ENCODE measurements around the gene P4HA2. TPM values are rescaled to one million over a fixed set of nuclear protein-coding genes. Genes with fewer than 3 reads are reported as not detected.

Gene P4HA2
- total and polyA plus RNA-seq, 2 of the 13 experiments (the other 11 are each of a cell fraction or from before 2014, with no cell fraction given) = 37.7 to 126 TPM

- Histone ChIP-seq H3K9ac (ENCODE audit: insufficient read depth, low read depth, low read length) (no peak overlapping the region), H3K9me3 (ENCODE audit: low read length) (no peaks in the 10 kb centered on the region), H2AFZ (ENCODE audit: low read length) (no peak overlapping the region), H3K4me1 (ENCODE audit: insufficient read depth, low read length) (peaks cover 20% of the 10 kb centered on the region), H3K36me3 (replicated peaks in 1 of 2; ENCODE audit: control insufficient read depth in 1 of 2, insufficient read depth in 2 of 2, low read length in 2 of 2) (no peaks in the 10 kb centered on the region), H3K27ac (ENCODE audit: extremely low read length, insufficient read depth, low read length) (no peak overlapping the region), H3K79me2 (ENCODE audit: insufficient read depth, low read length) (no peaks in the 10 kb centered on the region), H3K4me3 (replicated peaks in 1 of 3; ENCODE audit: insufficient read depth in 1 of 3, low read depth in 2 of 3, low read length in 3 of 3) (peak overlapping the region in 1 of 3 experiments; percentile 36; a peak in 2 of 6 replicates), H3K4me2 (ENCODE audit: low read depth, low read length) (peak overlapping the region; percentile 76), H4K20me1 (ENCODE audit: insufficient read depth, low read length) (no peaks in the 10 kb centered on the region), H3K27me3 (ENCODE audit: control insufficient read depth in 1 of 2, insufficient read depth in 2 of 2, low read length in 2 of 2) (no peaks in the 10 kb centered on the region; a peak in 1 of 5 replicates)
- ATAC-seq (peak; percentile 73), FAIRE-seq (no peak), DNase-seq (ENCODE audit: low spot score) (peak; percentile 67)
- WGBS (ENCODE audit: low lambda C conversion rate) = 3% methylated on average over 3 of the region's 4 CpGs
- POLR2A ChIA-PET = no interaction called here
- in situ Hi-C loops (cut with HindIII; ENCODE audit: extremely low pct_ligation_motif_present, low pct_unique_long_range_greater_than_20kb) = no loop called here
- CTCF ChIA-PET (ENCODE audit: low intra/inter-chr PET ratio, low total read pairs) = no interaction called here
- intact Hi-C loops (cut with micrococcal nuclease; ENCODE audit: unreplicated experiment) = no loop called here
- no TSS peak for BruUV-seq (replicated peaks)
- TF ChIP-seq SOX13 (IDR thresholded peaks at IDR 0.05) (no peak), SOX13 (CRISPR knock-in tag; conservative IDR thresholded peaks at IDR 0.05 in 1 of 2, IDR thresholded peaks at IDR 0.05 in 1 of 2) (no peak), ZBTB3 (CRISPR knock-in tag; IDR thresholded peaks at IDR 0.05; ENCODE audit: borderline replicate concordance, low read depth) (no peak), RFX5 (IDR thresholded peaks at IDR 0.05; ENCODE audit: low read depth, low read length) (no peak), ZNF782 (CRISPR knock-in tag; IDR thresholded peaks at IDR 0.05; ENCODE audit: borderline replicate concordance) (no peak), AGO2 (optimal IDR thresholded peaks at IDR 0.05; ENCODE audit: low read depth, low read length) (no peak), ZNF790 (CRISPR knock-in tag; IDR thresholded peaks at IDR 0.05; ENCODE audit: borderline replicate concordance) (no peak), KDM6A (CRISPR knock-in tag; IDR thresholded peaks at IDR 0.05; ENCODE audit: low read depth) (no peak), ZFP41 (CRISPR knock-in tag; IDR thresholded peaks at IDR 0.05; ENCODE audit: borderline replicate concordance) (no peak), SMAD9 (CRISPR knock-in tag; IDR thresholded peaks at IDR 0.05) (no peak), ZNF710 (CRISPR knock-in tag; IDR thresholded peaks at IDR 0.05; ENCODE audit: borderline replicate concordance) (no peak), ZNF768 (CRISPR knock-in tag; IDR thresholded peaks at IDR 0.05) (no peak), ZBTB21 (CRISPR knock-in tag; IDR thresholded peaks at IDR 0.05) (peak; percentile 79), HNRNPL (IDR thresholded peaks at IDR 0.05; ENCODE audit: low read depth, low read length) (no peak), CREM (IDR thresholded peaks at IDR 0.05) (peak; percentile 63; the same call in 1 of the 2 replicates), CREM (CRISPR knock-in tag; IDR thresholded peaks at IDR 0.05) (no peak), ZNF24 (IDR thresholded peaks at IDR 0.05) (no peak), BCL6 (CRISPR knock-in tag; IDR thresholded peaks at IDR 0.05) (0 out of 2 replicates have a peak, but pooled peaks have one; percentile 20), ZNF558 (CRISPR knock-in tag; IDR thresholded peaks at IDR 0.05; ENCODE audit: borderline replicate concordance) (no peak), GTF3A (CRISPR knock-in tag; conservative IDR thresholded peaks at IDR 0.05) (no peak), ATF5 (CRISPR knock-in tag; IDR thresholded peaks at IDR 0.05; ENCODE audit: low read depth) (no peak), ZNF503 (CRISPR knock-in tag; IDR thresholded peaks at IDR 0.05) (no peak), HNRNPK (IDR thresholded peaks at IDR 0.05; ENCODE audit: low read depth, low read length, poor library complexity, severe bottlenecking) (no peak), ZNF260 (CRISPR knock-in tag; IDR thresholded peaks at IDR 0.05; ENCODE audit: borderline replicate concordance, low read depth) (no peak)
Measured at GRCh38 chr5:132156413-132156812, 71.2 kb downstream of the P4HA2 start.
